Measurements from ENCODE around the gene IQCH.

Gene IQCH

DNA sequence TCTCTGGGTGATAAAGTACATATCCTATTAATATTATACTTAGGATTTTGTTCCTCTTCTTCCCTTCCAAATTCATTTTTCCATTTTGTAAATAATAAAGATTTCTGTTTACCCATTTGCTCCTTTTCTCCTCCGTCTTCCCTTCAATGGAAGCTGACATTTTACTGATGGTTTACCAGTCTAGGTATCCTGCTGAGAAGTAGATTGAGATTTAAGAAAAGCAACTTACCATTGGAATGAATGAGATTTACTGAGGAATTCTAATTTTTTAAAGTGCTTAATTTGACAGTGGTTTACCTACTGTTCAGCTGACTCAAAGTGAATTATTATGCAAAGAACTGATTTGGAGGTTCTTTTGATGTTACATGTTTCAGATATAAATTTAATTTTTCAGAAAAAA, 268.7 kb downstream of the IQCH start:
- DNase-seq, result no peak

DNA sequence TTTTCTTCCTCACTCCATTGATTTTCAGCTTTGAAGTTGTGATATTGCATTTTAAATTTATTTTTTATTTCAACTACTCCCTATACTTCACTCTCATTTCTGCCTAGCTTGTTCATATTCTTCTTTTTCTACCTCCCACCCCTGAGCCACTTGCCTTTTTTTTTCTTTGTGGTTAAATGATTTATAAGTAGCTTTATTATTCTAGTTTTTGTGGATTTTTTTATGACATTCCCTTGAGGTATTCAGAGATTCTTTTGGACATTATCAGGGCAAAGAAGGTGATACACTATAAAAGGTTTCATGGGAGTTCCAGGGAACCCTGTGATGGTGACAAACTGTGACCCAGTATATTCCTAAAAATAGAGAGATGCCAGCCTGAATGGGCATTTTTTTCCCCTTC, 269.6 kb downstream of the IQCH start:
- DNase-seq, result no peak

GRCh38 chr15:67528513-67528912, 273.9 kb downstream of the IQCH start:
- DNase-seq, result no peak

DNA sequence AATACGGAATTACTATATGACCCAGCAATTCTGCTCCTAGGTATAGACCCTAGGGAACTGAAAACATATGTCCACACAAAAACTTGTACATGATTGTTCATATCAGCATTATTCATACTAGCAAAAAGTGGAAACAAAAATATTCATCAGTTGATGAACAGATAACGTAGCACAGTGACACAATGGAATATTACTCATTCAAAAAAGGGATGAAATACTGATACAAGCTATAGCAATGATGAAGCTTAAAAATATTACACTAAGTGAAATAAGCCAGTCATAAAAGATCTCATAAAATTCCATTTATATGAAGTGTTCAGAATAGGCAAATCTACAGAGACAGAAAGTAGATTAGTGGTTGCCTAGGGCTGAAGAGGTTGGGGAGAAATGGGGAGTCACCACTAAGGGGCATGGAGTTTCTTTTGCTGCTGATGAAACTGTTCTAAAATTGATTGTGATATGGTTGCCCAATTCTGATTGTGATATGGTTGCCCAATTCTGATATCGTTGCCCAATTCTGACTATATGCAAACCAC, 276.9 kb downstream of the IQCH start:
- no peak for DNase-seq

DNA sequence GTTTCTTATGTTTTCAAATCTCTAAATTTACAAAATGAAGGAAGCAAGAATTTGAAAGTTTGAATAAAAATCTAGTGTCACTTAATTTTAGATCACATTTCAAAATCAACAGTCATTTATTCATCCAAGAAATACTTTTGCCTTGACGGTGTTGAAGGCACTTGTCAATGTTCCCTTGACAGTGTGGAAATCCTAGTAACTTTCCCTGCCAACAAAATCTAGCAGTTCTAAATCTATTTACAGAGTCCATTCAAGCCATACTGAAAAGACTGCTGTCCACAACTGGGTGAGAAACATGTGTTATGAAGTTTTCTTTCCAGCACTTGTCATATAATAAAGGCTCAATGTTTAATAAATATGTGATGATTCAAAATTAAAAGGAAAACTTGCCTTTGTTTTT, 279.3 kb downstream of the IQCH start:
- DNase-seq, result no peak

DNA sequence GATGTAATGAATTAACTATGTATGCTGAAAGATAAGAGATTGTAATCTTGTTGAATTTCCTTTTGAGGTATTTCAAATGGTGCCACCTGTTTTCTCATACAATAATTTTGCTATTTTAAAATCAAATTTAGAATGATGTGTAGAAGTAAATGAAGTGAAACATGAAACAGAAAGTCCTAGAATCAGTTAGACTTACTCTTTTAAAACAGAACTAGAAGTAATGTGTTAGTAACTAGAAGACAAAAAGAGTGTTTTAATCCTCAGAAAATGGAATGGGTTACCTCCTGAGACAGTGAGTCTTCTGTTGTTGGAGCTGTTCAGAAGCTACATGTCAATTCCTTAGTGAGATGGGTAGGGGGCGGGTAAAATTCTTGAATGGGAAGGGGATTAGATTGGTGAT, 279.8 kb downstream of the IQCH start:
- DNase-seq, result no peak

GRCh38 chr15:67537771-67538170, 283.2 kb downstream of the IQCH start:
- DNase-seq, result no peak

DNA sequence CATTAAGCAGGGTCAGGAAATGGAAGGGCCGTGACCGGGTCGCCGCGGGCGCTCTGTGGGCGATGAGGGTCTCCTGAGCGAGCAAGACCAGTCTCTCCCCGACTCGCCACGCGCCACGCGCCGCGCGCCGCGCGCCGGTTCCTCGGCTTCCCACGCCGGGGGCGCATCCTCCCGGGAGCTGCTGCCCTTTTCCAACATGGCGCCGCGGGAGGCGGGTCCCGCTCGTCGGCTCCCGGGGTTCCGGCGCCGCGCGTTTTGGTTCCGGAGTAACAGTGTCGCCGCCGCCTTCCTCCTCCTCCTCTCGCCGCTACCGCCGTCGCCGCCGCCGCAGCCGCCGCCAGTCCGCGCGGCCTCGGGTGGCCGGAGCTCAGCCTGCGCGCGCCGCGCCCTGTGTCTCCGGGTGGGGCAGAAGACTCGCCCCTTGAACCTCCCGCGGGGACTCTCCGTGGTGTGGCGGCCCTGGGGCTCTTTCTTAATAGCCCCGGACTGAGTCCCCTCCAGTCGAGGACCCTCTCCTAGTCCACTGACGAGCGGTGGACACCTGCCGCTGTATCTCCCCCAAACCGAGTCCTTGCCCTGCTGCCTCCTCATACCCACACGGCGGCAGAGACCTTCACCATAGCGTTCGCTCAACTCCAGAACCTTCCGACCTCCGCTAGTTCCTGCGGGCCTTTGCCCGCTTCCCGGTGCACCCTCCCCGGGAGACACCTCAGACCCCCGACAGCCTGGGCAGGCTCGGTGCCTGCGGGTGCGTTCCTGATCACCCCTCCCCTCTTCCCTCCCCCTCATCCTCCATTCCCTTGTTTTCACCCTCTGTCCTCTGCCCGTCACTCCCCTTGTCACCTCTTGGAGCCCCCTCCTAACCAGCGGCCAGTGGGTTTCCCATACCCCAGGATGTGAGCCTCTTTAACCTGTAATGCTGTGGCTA, 288.1 kb downstream of the IQCH start, which contains the start of gene MAP2K5:
Gene MAP2K5 (plus strand): TSS at position 284 of the 928 bp plus-strand sequence. CDS start 633 bp downstream, at position 917.
- peak in 55 of 56 donors; percentile 18 to 90 (median 76) for DNase-seq

- peak in 4 of 56 donors; percentile 14 to 46 (median 28) for DNase-seq
These were observed 288.7 kb downstream of the IQCH start for GRCh38 chr15:67543348-67543718.

DNA sequence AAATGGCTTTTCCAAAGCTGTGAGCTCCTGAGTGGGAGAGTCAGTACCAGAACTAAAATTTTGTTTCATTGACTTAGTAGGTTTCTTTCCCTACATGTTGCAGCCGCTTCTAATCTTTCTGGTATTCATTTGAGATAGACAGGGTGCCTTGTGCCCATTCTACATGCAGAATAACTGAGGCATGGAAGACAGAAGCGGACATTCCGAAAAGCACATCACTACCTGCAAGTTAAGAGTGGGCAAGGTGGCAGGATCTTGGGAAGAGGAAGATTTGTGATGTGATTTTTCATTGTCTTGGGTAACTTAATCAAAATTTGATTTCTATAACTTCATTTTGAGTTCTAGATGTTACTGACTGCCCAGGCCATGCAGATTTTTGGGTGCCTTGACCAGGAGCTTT, 289.9 kb downstream of the IQCH start:
- DNase-seq, result no peak

- DNase-seq, result no peak
These were observed 291.3 kb downstream of the IQCH start for GRCh38 chr15:67545864-67546263.

DNA sequence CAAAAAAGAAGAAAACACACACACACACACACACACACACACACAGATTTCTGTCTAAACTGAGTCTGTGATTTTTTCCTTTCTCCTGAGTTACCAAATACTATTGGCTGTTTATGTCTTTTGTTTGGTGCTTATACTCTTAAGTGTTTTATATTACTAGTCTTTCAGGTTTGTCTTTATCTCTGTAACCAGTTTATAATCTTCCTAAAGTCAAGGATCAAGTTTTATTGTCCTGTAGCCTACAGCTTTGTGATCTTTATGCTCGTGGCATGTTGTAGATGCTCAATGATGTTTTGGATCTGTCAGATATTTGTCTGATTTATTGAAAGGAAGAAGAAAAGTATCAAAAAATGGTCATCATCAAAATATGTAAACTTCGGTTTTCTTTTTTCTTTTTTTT, 292.5 kb downstream of the IQCH start:
- DNase-seq, result no peak

DNA sequence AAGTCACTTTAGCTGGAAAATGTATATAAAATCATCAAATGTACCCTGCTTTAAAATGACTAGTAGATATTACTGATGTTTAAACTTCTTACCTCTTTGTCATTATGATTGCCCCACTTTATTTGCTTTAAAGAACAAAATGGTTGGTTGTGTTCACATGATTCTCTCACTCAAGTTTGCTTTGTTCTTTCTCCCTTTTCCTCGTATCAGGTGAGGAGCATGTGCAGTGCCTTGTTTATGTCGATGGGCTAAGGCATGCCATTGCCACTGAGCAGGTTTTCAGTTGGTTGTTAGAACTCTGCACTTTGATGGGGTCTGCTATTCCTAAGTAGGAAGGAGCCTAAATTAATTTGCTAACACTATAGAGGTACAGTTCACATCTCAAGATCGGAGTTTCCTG, 293.2 kb downstream of the IQCH start:
- no peak for DNase-seq

GRCh38 chr15:67548236-67548852, 293.8 kb downstream of the IQCH start:
- DNase-seq, result peak in 4 of 56 donors; percentile 0 to 8 (median 2)

DNA sequence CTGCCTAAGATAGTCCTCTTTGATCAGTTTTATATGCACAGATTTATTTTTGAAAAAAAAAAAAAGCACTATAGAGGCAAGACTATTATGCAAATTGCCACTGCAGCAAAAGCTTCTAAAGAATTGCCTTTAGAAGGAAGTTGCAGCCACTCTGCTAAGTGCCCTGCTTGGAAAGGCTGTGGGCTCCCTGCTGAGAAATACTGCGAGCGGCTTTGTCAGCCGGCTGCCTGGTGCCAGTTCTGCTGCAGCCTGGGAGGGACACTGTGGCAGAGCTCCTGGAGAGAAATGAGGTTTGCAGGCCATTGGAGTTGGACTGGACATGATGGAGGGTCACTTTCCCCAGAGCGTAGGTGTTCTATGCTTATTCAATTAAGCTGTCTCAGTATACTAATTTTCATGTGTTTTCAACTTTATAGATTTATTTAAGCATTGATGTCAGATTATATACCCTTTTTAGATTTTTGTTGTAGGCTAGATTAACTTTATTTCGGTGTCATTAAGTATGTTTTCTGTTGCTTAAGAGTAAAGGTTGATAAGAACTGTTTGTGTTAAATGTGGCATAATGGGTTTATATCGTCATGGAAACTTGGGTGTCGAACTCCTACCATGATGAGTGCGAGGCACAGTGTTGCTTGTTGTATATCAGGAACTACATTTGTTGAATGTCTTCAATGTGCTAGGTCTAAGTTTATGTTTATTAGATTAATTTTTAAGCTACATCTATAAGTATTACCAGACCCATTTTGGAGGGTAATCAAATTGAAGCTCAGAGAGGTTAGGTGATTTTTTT, 294.5 kb downstream of the IQCH start:
- peak in 50 of 56 donors; percentile 5 to 86 (median 52) for DNase-seq

GRCh38 chr15:67549736-67550135, 295.1 kb downstream of the IQCH start:
- DNase-seq, result no peak

DNA sequence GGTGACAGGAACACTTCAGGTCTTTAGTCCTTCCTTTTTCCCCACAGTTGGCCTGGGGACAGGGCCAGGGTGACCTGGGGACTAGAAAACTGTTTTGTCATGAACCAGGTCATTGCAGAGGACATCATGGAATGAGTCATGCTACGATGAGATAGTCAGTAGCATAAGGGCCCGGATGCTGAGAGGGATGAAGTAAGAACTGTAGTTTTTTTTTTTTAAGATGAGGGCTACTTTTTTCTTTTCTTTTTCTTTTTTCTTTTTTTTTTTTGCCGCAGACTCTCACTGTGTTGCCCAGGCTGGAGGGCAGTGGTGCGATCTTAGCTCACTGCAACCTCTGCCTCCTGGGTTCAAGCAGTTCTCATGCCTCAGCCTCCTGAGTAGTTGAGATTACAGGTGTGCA, 295.9 kb downstream of the IQCH start:
- no peak for DNase-seq

GRCh38 chr15:67551207-67551743, 296.7 kb downstream of the IQCH start:
- DNase-seq, result no peak
